Kidney tubule cell (primary cell): ENCODE measurements around the gene OR10V1.

Experiments used
- DNase-seq: peaks from one replicate; pipeline ENCODE4 v3.0.0-alpha.2; 2018; ENCODE audit warnings: low spot score

Gene OR10V1, protein sequence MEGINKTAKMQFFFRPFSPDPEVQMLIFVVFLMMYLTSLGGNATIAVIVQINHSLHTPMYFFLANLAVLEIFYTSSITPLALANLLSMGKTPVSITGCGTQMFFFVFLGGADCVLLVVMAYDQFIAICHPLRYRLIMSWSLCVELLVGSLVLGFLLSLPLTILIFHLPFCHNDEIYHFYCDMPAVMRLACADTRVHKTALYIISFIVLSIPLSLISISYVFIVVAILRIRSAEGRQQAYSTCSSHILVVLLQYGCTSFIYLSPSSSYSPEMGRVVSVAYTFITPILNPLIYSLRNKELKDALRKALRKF

DNA sequence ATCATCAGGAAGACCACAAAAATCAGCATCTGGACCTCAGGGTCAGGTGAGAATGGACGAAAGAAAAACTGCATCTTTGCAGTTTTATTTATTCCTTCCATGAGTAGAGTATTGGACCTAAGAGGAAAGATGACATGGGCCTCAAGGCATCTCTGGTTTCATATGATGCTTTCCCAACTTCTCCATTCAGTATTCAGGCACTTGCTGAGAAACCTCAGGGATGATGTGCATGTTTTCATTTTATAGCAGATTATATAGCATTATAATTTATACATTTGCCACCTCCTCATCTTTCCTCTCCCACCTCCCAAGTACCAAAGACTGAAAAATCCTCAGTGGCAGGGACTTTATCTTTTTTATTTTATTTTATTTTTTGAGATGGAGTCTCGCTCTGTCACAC lies at the start of gene OR10V1:
TSS of gene OR10V1 (minus strand) at position 101 of the 400 bp plus-strand sequence. CDS start at position 101, 0 bp downstream.
- no peak for DNase-seq

DNA sequence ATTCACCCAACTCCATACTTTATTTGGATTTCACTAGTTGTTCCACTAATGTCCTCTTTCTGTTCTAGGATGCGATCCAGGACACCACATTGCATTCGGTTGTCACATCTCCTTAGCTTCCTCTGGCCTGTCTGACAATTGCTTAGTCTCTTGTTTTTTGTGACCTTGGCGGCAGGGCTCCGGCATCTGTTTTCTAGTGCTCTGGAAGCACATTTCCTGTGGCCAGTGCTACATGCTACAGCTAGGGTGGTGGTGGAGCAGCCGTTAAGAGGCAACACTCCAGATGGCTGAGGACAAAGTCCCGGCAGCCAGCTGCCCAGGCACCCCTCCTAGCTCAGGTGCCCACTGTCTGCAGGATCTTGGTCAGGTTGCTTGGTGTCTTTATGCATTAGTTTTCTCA lies 48.3 kb upstream of the OR10V1 start:
- no peak for DNase-seq

DNA sequence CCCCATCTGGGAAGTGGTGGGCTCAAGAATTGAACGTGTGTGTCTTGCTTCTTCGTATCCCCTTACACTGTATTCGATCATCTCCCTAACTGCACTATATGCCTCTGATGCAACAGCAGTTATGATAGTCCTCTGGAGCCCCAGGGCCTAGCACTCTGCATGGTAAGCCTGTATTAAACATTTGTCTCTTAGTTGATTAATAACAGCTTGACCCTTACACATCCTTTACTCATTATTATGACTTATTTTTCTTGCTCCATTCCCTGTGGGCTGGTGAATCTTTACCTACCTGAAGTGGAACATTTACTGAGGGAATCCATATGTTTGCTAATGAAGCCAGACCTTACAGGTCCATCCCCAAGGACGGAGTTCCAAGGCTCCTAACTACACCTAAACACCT lies 47.1 kb upstream of the OR10V1 start:
- DNase-seq = peak; percentile 67

DNA sequence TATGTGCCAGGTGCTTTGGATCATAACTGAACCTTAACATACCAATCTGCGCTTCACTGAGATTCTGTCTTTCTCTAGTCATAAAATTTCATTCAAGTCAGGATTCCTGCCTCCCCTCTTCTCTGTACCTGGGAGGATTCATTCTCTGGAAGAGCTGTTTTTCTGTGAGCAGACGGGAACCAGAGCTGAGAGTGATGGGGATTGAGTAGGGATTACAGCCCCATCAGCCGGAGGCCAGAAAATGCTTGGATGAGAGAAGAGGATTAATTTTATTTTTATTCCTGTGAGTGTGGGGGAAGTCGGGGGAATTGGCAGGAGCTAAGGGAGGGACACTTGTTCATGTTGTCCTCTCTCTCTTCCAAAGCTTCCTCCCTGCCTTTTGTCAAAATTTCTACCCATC lies 46.3 kb upstream of the OR10V1 start:
- DNase-seq = no peak

DNA sequence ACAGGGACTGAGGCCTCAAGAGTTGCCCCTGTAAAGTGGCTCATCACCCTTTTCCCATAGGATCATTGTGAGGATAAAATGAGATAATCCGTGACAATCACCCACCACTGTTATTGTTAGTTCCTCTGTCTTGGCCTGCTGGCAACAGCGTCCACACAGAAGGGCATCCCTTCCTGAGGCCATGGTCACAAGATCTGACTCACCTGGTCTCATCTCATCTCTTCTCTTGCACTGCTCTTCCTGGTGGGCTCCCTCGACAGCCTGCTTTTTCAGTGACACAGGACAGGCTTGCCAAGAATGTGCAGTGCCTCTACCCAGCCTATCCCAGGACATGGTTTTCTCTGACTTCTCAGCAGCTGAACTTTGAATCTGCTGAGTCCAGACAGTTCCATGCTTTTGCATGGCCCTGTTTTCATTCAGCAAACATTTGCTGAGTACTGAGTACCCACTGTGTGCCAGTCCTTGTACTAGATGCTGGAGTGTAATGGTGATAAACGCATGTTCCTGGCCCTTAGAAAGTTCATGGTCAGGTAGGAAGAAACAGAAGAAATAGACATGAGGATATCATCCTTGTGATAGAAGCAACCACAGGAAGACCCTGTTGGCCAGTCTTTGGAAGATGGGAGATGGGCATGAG lies 44.9 kb upstream of the OR10V1 start:
- DNase-seq = peak; percentile 65

DNA sequence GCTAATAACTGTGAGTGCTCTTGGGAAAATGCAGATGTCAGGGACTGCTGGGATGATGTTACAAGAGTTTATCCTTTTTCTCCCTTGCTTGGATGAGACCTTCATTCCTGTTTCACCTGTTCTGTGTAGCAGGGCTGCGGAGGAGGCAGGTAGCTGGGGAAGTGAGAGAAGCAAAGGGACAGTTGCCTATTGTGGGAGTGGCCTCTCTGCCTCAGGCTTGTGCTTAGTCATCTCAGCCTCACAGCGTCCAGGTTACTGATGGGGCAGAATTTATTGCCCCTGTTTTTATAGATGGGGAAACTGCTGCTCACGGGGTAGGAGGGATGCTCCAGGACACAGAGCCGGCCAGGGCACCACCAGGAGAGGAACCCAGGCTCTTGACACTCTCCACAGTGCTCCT lies 43.2 kb upstream of the OR10V1 start:
- DNase-seq = peak; percentile 75

DNA sequence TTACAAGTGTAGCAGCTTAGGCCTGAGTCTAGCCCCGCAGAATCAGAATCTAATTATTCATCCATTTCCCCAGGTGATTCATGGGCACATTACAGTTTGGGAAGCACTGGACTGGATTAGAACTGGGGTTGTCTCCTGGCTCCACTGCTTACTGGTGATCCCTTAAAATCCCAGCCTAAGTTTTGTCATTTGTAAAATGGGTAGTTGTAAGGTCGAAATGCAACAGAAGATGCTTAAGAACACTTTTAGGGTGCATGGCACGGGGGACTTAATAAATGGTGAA lies 42.9 kb upstream of the OR10V1 start:
- peak; percentile 78 for DNase-seq

DNA sequence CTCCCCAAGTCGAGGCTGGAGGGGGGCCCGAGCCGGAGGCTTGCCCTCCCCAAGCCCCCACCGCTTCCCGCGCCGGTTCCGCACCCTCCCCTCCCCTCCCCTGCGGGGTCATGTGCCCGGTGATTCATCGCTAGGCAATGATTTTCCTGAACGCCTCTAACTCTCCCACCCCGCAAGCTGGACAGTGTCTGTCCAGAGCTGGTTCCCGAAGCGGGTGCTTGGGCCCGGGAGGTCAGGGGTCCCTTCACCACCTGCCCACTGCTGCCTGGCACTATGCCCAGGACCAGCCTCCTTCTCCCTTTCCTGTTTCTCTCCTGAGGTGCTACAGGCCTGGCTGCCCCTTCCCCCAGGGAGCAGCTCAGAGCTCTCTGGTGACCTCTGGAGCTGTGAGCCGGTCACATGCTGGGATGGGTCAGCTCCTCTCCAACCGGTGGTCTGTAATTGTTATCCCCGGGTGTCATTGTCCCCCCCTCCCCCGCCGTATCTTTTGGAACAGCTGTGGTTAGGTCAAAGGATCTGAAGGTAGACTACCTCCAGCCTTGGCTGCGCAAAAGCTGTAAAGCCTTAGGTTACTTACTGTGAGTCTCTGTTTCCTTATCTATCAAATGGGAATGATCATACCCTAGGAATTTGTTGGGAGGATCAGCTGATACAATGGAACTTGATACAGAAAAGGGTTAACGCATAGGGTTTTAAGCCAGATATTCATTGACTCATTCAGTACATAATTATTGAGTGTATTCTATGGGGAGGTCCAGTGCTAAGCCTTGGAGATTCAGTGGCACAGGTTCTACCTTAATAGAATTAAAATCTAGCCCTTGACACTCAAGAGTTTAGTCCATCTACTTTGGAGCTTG lies 42.3 kb upstream of the OR10V1 start:
- DNase-seq = peak; percentile 93

DNA sequence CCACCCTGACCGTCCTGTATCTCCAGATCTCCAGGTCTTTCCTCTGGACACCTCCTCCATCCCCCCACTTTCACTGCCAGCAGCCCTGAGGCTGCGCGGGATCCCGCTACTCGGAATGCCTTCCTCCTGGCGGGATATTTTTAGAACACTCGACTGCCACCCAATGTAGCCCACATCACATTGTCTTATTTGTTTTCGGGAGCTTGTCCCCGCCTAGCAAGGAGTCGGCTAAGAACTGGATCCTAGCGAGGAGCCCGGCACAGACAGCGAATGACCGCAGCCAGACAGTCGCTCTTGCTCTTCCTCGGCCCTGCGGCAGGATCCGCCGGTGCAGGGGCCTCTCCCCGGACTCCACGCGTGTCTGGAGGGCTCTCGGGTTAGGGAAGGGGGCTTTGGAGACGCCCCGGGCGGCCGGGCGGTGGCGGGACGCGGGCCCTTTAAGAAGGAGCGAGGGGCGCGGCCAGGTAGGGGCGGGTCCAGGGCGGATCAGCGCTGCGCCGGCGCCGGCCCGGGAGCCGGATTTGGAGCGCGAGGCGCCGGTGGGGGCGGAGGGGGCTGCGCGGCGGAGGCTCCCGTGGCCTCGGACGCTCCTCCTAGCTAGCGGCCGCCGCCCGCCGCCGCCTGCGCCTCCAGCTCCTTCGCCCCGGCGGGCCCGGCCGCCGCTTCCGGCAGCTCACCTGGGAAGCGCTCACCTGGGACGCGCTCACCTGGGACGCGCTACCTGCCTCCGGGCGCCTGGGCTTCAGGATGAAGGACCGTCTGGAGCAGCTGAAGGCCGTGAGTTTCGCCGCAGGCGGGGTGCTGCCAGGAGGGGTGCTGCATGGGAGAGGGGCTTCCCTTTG lies 41.4 kb upstream of the OR10V1 start, which contains the start of gene STX3:
TSS of gene STX3 (plus strand) at position 518 of the 842 bp plus-strand sequence. CDS start at position 748, 230 bp downstream.
- DNase-seq = peak; percentile 87

DNA sequence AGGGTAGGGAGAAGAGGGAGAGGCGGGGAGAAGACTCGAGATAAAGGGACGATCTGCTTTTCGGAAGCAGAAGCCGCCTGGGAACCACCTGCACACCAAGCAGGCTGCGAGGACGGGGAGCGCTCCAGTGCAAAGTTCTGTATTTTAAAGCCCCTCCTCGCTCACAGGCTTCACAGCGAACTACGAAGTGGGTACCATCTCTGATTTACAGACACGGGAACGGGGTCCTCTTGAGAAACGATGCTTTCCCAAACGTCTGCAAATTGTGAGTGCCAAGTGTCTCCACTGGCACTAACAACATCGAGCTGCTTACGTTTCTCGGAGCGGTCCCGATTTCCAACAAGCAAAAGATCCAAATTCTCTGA lies 40.8 kb upstream of the OR10V1 start:
- DNase-seq = no peak

DNA sequence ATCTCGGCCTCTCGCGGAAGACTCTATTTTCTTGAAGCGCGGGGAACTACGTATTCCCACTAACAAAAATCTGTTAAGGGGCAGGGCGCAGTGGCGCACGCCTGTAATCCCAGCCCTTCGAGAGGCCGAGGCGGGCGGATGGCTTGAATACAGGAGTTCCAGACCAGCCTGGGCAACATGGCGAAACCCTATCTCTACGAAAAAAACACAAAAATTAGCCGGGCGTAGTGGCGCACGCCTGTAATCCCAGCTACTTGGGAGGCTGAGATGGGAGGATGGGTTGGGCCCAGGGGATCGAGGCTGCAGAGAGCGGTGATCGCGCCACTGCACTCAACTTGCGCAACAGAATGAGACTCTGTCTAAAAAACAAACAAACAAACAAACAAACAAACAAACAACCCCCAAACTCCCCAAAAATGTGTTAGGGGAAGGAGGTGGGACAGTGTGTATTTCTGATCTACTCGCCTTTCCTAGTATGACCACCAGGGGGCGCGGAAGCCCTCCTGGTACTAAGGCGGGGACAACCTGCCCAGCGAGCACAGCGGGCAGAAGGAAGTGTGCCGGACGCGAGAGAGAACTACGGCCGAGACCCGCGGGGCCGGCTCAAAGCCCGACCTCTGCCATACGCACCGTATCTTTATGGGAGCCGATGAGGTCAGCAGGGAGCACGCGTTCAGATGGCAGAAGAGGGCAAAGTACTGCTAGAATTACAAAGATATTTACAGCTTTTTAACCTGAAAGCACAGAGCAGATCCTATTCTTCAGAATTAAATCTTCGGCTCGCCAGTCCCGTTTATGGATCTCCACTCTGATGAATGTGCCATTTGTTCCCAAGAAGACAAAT lies 40.2 kb upstream of the OR10V1 start:
- DNase-seq = peak; percentile 84

DNA sequence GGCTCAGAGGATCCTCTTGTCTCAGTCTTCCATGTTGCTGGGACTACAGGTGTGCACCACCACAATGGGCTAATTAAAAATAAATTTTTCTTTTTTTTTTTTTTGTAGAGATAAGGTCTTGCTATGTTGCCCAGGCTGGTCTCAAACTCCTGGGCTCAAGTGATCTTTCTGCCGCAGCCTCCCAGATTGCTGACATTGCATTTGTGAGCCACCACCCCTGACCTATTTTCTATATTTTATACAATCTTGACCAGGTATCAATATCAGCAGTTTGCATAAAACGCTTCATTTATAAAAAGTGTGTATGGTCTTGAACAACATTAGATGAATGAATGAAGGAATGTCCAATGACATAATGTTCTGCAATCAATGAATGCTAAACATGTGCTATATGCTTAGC lies 32.5 kb upstream of the OR10V1 start:
- DNase-seq = no peak

DNA sequence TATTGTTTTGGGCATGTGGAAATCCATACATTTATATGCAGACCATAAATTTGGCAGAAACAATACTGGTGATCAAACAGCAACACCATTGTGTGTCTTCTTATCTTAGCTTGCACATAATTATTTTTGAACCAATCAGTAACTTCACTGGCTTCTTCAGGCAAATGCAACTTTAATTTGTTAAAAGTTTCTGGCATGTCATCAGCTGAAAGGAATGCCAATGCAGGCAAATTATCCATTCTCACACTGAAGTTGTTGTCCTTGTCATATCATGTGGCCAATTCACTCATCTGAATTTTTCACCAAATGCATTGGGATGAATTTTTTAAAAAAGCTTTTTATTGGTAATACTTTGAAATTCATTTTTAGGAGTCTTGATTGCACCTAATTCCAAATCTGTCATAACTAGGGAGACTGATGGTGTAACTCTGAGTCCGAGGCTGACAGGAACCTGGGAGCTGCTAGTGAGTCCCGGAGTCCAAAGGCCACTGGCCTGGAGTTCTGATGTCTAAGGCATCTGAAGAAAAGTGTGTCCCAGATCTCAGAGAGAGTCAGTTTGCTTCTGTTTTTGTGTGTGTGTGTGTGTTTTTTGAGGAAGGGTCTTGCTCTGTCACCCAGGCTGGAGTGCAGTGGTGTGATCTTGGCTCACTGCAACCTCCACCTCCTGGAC lies 17.4 kb upstream of the OR10V1 start:
- DNase-seq = peak; percentile 21

DNA sequence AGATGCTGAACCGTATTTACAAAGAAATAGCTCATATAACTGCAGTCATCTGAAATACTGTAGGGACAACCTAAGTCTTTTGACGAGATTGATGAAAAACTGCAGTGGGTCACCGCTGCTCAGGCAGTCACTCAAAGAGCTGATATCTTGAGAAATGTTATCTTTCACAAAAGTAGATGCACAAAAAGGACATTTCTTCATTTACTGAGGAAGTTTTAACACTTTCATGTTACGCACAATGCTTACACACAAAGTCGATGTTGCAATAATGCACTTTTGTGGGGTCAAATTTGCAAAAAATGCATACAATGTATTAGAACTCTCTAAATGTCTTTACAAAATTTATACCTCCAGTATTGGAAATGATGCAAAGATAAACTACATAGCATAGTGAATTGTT lies 16.2 kb upstream of the OR10V1 start:
- no peak for DNase-seq

DNA sequence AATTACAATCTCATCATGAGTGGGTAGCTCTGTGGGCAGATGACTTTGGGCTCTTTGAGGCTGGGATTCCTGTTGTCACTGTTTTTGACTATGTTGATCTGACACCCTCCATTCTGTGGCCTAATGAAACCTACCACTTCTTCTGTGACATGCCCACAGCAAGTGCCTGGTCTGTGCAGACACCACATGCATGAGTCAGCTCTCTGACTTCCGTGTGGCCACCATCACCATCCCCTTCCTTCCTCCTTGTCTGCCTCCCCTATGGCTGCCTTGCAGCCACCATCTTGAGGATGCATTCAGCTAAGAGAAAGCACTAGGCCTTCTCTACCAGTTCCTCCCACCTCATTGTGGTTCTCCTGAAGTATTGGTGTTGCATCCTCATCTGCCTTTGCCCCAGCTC lies 15.3 kb upstream of the OR10V1 start:
- DNase-seq = peak; percentile 24

DNA sequence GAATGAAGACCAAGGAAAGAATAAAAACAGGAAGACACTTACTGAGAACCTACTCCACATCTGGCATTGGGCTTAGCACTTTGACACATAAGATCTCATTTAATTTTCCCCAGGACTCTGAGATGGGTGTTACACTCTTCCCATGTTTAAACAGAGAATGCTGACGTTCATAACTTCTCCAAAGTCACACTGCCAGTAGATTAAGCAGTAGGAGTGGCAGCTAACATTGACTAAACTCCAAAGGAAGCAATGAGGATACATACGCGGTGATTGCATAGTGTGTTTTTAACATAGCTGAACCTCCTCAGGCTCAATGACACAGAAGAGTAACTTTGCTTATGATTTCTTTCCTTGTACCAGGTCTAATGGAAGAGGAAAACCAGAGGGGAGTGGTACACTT lies 14.5 kb upstream of the OR10V1 start:
- DNase-seq = no peak

DNA sequence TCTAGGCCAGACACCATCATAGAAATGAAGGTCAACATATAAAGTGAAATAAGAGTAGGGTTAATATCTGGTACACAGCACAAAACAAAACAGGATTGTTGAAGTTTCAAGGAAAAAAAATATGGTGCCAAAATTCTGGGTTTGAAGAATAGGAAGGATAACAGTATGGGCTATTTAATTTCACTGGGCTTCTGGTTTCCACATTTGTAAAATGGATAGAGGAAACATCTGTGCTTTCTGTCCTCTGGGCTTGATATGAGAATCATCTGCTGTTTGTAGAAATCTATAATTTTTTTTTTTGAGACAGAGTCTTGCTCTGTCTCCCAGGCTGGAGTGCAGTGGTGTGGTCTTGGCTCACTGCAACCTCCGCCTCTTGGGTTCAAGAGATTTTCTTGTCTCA lies 13.8 kb upstream of the OR10V1 start:
- DNase-seq = no peak

DNA sequence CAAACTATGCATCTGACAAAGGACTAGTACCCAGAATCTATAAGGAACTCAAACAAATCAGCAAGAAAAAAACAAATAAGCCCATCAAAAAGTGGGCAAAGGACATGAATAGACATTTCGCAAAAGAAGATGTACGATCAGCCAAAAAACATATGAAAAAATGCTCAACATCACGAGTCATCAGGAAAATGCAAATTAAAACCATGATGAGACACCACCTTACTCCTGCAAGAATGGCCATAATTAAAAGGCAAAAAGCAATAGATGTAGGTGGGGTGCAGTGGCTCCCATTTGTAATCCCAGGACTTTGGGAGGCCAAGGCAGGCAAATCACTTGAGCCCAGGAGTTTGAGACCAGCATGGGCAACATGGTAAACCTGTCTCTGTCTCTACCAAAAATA lies 10.4 kb upstream of the OR10V1 start:
- DNase-seq = no peak

DNA sequence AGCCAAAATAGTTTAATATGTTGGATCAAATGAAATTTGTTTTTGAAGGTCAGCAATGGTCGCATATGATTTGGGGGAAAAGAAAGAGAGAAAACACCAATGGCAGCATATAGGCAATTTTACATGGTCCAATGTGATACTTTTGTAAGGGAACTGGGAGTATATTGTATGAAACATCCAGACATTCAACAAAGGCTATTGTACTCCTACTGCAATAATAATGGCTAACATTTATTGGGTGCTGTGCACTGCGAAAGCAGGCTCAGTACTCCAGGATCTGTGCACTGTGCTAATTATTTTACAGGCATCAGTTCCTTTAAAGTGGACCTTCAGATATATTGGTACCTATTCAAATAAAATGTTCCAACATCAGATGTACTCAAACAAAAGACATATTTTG lies 5.9 kb upstream of the OR10V1 start:
- no peak for DNase-seq

DNA sequence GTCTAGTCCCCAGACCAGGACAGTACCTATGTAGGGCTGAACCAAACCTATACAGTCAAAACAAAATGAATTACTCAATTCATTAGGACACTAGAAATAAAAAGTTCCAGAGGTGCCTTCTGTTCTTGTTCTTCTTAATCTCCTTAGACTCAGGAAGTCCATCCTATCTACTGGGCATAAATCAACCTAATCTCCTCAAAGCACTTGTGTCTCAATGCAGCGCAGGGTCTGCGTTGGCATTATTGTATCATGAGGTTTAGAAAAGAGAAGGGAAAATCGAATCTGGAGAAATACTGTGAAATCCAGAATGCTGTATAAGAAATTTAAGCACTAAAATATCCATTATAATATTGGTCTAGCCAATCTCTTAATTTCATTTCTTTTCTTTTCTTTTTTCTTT lies 2.4 kb upstream of the OR10V1 start:
- no peak for DNase-seq
